ENCODE measurements around the gene SEZ6.
"Not testable (repeated sequence)": the region's sequence is repeated elsewhere in the genome, so short reads cannot be mapped to it uniquely, and the experiment has no call there.

SEZ6 gene

DNA sequence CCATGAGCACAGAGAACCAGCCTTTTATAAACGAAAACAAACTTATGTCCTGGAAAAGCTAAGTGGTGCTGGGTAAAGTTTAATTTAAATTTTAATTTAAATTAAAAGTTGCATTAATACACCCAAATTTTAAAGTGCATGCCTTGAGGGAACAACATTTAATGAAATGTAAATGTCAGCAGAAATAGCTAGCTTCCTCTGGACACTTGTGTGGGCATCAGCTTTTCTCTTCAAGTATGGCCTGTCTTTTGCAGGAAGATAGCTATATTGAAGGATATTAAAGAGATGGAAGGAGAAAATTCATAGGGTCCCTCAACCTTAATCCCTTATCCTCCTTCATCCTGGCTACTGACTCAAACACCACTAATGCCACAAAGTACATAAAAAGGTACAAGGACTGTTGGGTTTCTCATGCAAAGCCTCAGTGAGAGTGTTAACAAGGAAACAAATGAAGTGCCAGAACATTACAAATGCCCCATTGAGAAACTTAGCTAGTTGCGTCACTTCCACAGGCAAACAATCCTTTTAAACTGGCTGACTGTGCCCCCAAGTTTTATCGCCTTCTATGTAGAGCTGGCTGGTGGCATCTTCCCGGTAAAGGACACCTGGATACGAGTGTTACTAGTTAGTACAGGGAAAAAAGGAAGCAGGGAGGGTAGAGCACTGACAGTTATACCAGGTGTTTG lies 68.6 kb downstream of the SEZ6 start:
- Histone ChIP-seq H3K4me1 (peaks cover 26% of the 10 kb centered on the region), H3K36me3 (ENCODE audit: control insufficient read depth, insufficient read depth, low read length) (no peaks in the 10 kb centered on the region), H3K79me2 (peaks cover 86% of the 10 kb centered on the region), H3K4me2 (ENCODE audit: low read length) (peak overlapping the region; percentile 15), H3K27me3 (ENCODE audit: control insufficient read depth, insufficient read depth, low read length) (no peaks in the 10 kb centered on the region), H2AFZ (no peak overlapping the region), H3K9ac (no peak overlapping the region), H3K9me3 (ENCODE audit: control insufficient read depth, low read length) (no peaks in the 10 kb centered on the region), H3K4me3 (ENCODE audit: low read depth, low read length) (no peak overlapping the region), H3K27ac (no peak overlapping the region)
- TF ChIP-seq, protein P1, sequence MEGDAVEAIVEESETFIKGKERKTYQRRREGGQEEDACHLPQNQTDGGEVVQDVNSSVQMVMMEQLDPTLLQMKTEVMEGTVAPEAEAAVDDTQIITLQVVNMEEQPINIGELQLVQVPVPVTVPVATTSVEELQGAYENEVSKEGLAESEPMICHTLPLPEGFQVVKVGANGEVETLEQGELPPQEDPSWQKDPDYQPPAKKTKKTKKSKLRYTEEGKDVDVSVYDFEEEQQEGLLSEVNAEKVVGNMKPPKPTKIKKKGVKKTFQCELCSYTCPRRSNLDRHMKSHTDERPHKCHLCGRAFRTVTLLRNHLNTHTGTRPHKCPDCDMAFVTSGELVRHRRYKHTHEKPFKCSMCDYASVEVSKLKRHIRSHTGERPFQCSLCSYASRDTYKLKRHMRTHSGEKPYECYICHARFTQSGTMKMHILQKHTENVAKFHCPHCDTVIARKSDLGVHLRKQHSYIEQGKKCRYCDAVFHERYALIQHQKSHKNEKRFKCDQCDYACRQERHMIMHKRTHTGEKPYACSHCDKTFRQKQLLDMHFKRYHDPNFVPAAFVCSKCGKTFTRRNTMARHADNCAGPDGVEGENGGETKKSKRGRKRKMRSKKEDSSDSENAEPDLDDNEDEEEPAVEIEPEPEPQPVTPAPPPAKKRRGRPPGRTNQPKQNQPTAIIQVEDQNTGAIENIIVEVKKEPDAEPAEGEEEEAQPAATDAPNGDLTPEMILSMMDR (IDR thresholded peaks at IDR 0.05) = no peak

DNA sequence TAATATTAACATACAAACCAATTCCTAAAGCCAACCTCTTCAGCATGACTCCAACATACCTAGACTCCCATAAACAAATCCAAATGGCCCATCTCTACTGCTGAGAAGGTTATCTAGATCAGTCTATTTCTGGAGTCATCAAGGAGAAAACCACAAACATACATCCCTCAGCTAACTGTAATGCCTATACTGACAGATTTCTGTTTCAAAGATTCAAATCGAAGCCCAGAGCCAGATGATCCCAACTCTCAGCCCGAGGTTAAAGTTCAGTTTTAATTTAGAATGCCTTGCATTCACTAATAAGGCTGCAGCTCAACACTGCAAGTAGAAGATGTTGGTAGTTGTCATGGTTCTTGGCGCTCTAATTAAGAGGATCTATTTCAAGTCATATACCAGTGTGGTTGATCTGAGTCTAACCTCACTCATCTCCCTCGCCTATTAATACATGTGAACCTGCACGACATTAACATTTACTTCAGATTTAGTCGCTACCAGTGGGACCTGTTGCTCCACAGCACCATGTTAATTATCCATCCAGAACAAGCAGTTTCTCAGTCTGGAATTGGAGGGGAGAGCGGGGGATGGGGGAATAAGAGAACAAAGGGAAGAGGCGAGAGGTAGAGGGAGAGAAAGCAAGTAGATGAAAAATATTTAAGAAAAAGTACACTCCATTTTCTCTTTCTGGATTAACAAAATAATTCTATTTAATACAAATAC lies 69.9 kb downstream of the SEZ6 start:
- peaks cover 26% of the 10 kb centered on the region for H3K4me1 ChIP-seq
- H3K9ac ChIP-seq = no peak overlapping the region
- H3K36me3 ChIP-seq (ENCODE audit: control insufficient read depth, insufficient read depth, low read length) = no peaks in the 10 kb centered on the region
- H3K4me3 ChIP-seq (ENCODE audit: low read depth, low read length) = no peak overlapping the region
- TF ChIP-seq, protein P1 (IDR thresholded peaks at IDR 0.05) = no peak
- no peaks in the 10 kb centered on the region for H3K27me3 ChIP-seq (ENCODE audit: control insufficient read depth, insufficient read depth, low read length)
- H3K9me3 ChIP-seq (ENCODE audit: control insufficient read depth, low read length) = no peaks in the 10 kb centered on the region
- H3K4me2 ChIP-seq (ENCODE audit: low read length) = no peak overlapping the region
- H2AFZ ChIP-seq = no peak overlapping the region
- H3K79me2 ChIP-seq = peaks cover 85% of the 10 kb centered on the region
- no peak overlapping the region for H3K27ac ChIP-seq

DNA sequence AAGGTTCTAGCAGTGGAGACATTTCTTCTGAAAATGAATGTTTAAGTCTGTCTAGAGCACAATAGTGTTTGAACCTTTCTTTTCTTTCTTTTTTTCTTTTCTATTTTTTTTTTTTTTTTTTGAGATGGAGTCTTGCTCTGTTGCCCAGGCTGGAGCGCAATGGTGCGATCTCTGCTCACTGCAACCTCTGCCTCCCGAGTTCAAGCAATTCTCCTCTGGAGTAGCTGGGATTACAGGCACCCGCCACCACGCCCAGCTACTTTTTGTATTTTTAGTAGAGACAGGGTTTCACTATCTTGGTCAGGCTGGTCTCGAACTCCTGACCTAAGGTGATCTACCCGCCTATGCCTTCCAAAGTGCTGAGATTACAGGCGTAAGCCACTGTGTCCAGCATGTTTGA lies 71.3 kb downstream of the SEZ6 start:
- H3K4me2 ChIP-seq (ENCODE audit: low read length); H3K36me3 ChIP-seq (ENCODE audit: control insufficient read depth, insufficient read depth, low read length); H3K27ac ChIP-seq; H3K4me3 ChIP-seq (ENCODE audit: low read depth, low read length); H3K27me3 ChIP-seq (ENCODE audit: control insufficient read depth, insufficient read depth, low read length); H2AFZ ChIP-seq; H3K9me3 ChIP-seq (ENCODE audit: control insufficient read depth, low read length); H3K9ac ChIP-seq: not testable (repeated sequence)
- Histone ChIP-seq H3K79me2 (peaks cover 86% of the 10 kb centered on the region), H3K4me1 (peaks cover 26% of the 10 kb centered on the region)

DNA sequence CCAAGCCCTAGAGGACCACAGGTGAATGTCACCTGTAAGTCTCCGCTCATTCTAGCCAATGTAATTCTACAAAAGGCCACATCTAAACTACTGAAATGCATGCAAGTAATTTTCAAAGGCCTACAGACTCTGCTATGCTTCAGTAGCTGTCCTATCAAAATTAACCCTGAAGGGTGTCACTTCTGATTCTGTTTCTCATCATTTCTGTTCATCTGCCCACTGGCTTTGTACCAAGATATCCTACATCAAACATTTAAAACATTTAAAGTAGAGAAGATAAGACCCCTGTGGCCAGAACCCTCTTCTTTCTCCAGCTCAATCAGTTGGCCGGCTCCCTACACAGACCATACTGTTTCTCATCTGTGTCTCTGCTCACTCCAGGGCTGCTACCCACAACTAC lies 76.0 kb downstream of the SEZ6 start:
- TF ChIP-seq, protein P1 (IDR thresholded peaks at IDR 0.05) = no peak

DNA sequence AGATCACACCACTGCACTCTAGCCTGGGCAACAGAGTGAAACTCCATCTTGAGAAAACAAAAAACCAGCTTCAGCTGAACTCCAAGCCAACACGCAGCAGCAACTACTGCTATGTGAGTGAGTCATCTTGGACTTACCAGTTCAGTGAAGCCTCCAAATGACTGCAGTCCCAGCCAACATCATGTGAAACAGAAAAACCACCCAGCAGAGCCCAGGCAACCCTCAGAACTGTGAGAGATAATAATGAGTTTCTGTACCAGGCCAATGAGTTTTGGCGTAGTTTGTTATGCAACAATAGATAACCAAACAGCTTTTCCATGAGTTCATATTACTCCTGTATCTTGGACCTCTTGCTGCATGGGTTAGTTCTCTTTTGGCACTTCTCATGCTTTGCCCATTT lies 77.8 kb downstream of the SEZ6 start:
- peaks cover 66% of the 10 kb centered on the region for H3K79me2 ChIP-seq
- no peaks in the 10 kb centered on the region for H3K27me3 ChIP-seq (ENCODE audit: control insufficient read depth, insufficient read depth, low read length)
- H3K4me2 ChIP-seq (ENCODE audit: low read length) = no peak overlapping the region
- no peaks in the 10 kb centered on the region for H3K36me3 ChIP-seq (ENCODE audit: control insufficient read depth, insufficient read depth, low read length)
- no peak overlapping the region for H2AFZ ChIP-seq
- TF ChIP-seq, protein P1 (IDR thresholded peaks at IDR 0.05) = no peak
- H3K9me3 ChIP-seq (ENCODE audit: control insufficient read depth, low read length) = no peaks in the 10 kb centered on the region
- no peak overlapping the region for H3K9ac ChIP-seq
- H3K27ac ChIP-seq = no peak overlapping the region
- peaks cover 6% of the 10 kb centered on the region for H3K4me1 ChIP-seq
- H3K4me3 ChIP-seq (ENCODE audit: low read depth, low read length) = no peak overlapping the region

More for the DNA sequence above, 76.0 kb downstream of the SEZ6 start:
- Histone ChIP-seq H3K36me3 (ENCODE audit: control insufficient read depth, insufficient read depth, low read length) (no peaks in the 10 kb centered on the region), H3K4me3 (ENCODE audit: low read depth, low read length) (no peak overlapping the region), H3K27me3 (ENCODE audit: control insufficient read depth, insufficient read depth, low read length) (no peaks in the 10 kb centered on the region), H3K4me2 (ENCODE audit: low read length) (no peak overlapping the region), H3K27ac (no peak overlapping the region), H2AFZ (no peak overlapping the region), H3K4me1 (peaks cover 6% of the 10 kb centered on the region), H3K9me3 (ENCODE audit: control insufficient read depth, low read length) (no peaks in the 10 kb centered on the region), H3K79me2 (peaks cover 72% of the 10 kb centered on the region), H3K9ac (no peak overlapping the region)
